GM10266 (cell line): ENCODE measurements around the gene GPC3.
"Not testable (repeated sequence)": the region's sequence is repeated elsewhere in the genome, so short reads cannot be mapped to it uniquely, and the experiment has no call there.

Source experiments
- DNase-seq: peaks from one replicate; pipeline ENCODE4 v3.0.0; 2012; ENCODE audit errors: extremely low spot score
- CTCF ChIP-seq: IDR thresholded peaks from 2 replicates; pipeline ENCODE4 v1.5.1; 2012; ENCODE audit warnings: mild to moderate bottlenecking, low read depth; ENCODE audit not compliant: control insufficient read depth, insufficient read depth; ENCODE audit errors: missing control alignments

GPC3 gene

GRCh38 chrX:133994576-133994975, 9.2 kb upstream of the GPC3 start:
- no peak for TF ChIP-seq CTCF

GRCh38 chrX:133992882-133993281, 7.5 kb upstream of the GPC3 start:
- no peak for TF ChIP-seq CTCF
- DNase-seq, result no peak

More at GRCh38 chrX:133994576-133994975, 9.2 kb upstream of the GPC3 start:
- DNase-seq, result no peak

- no peak for TF ChIP-seq CTCF
- no peak for DNase-seq
Observed at GRCh38 chrX:133991814-133992213, 6.4 kb upstream of the GPC3 start.

- DNase-seq, result not testable (repeated sequence)
Observed at GRCh38 chrX:133991057-133991456, 5.7 kb upstream of the GPC3 start.

- no peak for TF ChIP-seq CTCF
- DNase-seq, result no peak
Observed at GRCh38 chrX:133989993-133990392, 4.6 kb upstream of the GPC3 start.

GRCh38 chrX:133989490-133989889, 4.1 kb upstream of the GPC3 start:
- DNase-seq, result no peak
- TF ChIP-seq CTCF, result no peak

- no peak for TF ChIP-seq CTCF
- no peak for DNase-seq
Observed at GRCh38 chrX:133988010-133988409, 2.6 kb upstream of the GPC3 start.

- TF ChIP-seq CTCF, result no peak
- DNase-seq, result no peak
Observed at GRCh38 chrX:133987188-133987587, 1.8 kb upstream of the GPC3 start.
